Measurements from ENCODE around the gene CPSF3. TPM values are rescaled to one million over a fixed set of nuclear protein-coding genes. Genes with fewer than 3 reads are reported as not detected.

Gene CPSF3
- polyA plus RNA-seq, 1 experiment = 12.5 TPM

- DNase-seq (ENCODE audit: low read depth) = no peak
- H3K36me3 ChIP-seq (ENCODE audit: control insufficient read depth, insufficient read depth, low read length) = peaks cover 2% of the 10 kb centered on the region; the same call in 1 of the 2 replicates
- H3K27me3 ChIP-seq (ENCODE audit: control insufficient read depth, insufficient read depth, low read length) = no peaks in the 10 kb centered on the region
- POLR2A ChIA-PET = no interaction called here
- no peak overlapping the region for H3K4me3 ChIP-seq (ENCODE audit: low read depth, low read length)
- CTCF ChIA-PET = interaction anchor here (0.7 kb wide), 1 partner anchor 224 kb away, joined by 3 read pairs; no protein-coding TSS in a partner anchor
- no peak for TF ChIP-seq CTCF (IDR thresholded peaks at IDR 0.05; ENCODE audit: insufficient read depth, low read depth, low read length)
These were observed 38.9 kb downstream of the CPSF3 start for GRCh38 chr2:9462313-9462712.

- Histone ChIP-seq H3K27me3 (ENCODE audit: control insufficient read depth, insufficient read depth, low read length) (no peaks in the 10 kb centered on the region), H3K4me3 (ENCODE audit: low read depth, low read length) (no peak overlapping the region), H3K36me3 (ENCODE audit: control insufficient read depth, insufficient read depth, low read length) (peaks cover 4% of the 10 kb centered on the region)
- no peak for DNase-seq (ENCODE audit: low read depth)
- TF ChIP-seq CTCF (IDR thresholded peaks at IDR 0.05; ENCODE audit: insufficient read depth, low read depth, low read length) = no peak
- CTCF ChIA-PET = interaction anchor here (0.7 kb wide), 1 partner anchor 225 kb away, joined by 3 read pairs; no protein-coding TSS in a partner anchor
- POLR2A ChIA-PET = no interaction called here
These were observed 39.6 kb downstream of the CPSF3 start for GRCh38 chr2:9462886-9463697.

GRCh38 chr2:9463698-9464034 is 40.2 kb downstream of the CPSF3 start:
- Histone ChIP-seq H3K36me3 (ENCODE audit: control insufficient read depth, insufficient read depth, low read length) (peaks cover 4% of the 10 kb centered on the region), H3K27me3 (ENCODE audit: control insufficient read depth, insufficient read depth, low read length) (no peaks in the 10 kb centered on the region), H3K4me3 (ENCODE audit: low read depth, low read length) (no peak overlapping the region)
- CTCF ChIA-PET = no interaction called here
- no peak for DNase-seq (ENCODE audit: low read depth)
- TF ChIP-seq CTCF (IDR thresholded peaks at IDR 0.05; ENCODE audit: insufficient read depth, low read depth, low read length) = no peak
- POLR2A ChIA-PET = no interaction called here

GRCh38 chr2:9465170-9465569 is 41.7 kb downstream of the CPSF3 start:
- ChIA-PET POLR2A (no interaction called here), CTCF (no interaction called here)
- H3K36me3 ChIP-seq (ENCODE audit: control insufficient read depth, insufficient read depth, low read length) = peaks cover 6% of the 10 kb centered on the region
- DNase-seq (ENCODE audit: low read depth) = no peak
- H3K4me3 ChIP-seq (ENCODE audit: low read depth, low read length) = no peak overlapping the region
- H3K27me3 ChIP-seq (ENCODE audit: control insufficient read depth, insufficient read depth, low read length) = no peaks in the 10 kb centered on the region
- TF ChIP-seq CTCF (IDR thresholded peaks at IDR 0.05; ENCODE audit: insufficient read depth, low read depth, low read length) = no peak

GRCh38 chr2:9466147-9466683 is 42.8 kb downstream of the CPSF3 start:
- TF ChIP-seq CTCF (IDR thresholded peaks at IDR 0.05; ENCODE audit: insufficient read depth, low read depth, low read length) = no peak
- Histone ChIP-seq H3K36me3 (ENCODE audit: control insufficient read depth, insufficient read depth, low read length) (peaks cover 8% of the 10 kb centered on the region), H3K27me3 (ENCODE audit: control insufficient read depth, insufficient read depth, low read length) (no peaks in the 10 kb centered on the region), H3K4me3 (ENCODE audit: low read depth, low read length) (no peak overlapping the region)
- ChIA-PET POLR2A (no interaction called here), CTCF (no interaction called here)
- no peak for DNase-seq (ENCODE audit: low read depth)
